ENCODE measurements around the gene FITM1.
"Not testable (repeated sequence)": the region's sequence is repeated elsewhere in the genome, so short reads cannot be mapped to it uniquely, and the experiment has no call there.

Gene FITM1

DNA sequence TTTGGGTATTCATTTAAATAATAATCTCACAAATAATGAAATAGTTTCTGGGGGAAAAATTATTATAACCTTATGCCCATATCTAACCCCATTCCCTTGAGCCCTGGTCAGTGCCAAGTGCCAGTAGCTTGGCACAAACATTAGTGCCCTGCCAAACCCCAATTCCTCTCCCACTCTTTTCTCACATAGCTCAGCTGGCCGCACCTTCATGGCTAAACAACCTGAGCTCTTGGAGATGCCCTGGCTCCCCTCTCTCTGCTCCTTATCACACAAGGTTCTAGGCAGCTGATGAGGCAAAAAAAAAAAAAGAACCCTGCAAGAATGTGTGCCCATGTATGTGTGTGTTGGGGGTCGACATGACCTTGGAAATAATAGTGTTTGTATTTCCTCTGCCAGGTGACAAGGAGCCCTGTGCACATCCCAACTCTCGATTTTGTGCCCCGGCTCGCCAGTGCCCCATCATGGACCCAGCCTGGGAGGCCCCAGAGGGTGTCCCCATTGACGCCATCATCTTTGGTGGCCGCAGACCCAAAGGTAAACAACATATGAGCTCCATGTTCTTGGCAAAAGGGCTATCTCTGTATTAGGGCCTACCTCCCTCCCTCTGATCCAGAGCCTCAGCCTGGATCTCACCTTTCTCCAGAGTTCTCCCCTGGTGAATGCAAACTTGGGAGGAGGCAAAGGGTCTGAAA is 28.0 kb upstream of the FITM1 start:
- ChIA-PET CTCF (no interaction called here), POLR2A (ENCODE audit: low non-redundant PET) (interaction anchor here (0.6 kb wide), 1 partner anchor 20 kb away, joined by 3 read pairs; no protein-coding TSS in a partner anchor)
- TF ChIP-seq, protein P1, sequence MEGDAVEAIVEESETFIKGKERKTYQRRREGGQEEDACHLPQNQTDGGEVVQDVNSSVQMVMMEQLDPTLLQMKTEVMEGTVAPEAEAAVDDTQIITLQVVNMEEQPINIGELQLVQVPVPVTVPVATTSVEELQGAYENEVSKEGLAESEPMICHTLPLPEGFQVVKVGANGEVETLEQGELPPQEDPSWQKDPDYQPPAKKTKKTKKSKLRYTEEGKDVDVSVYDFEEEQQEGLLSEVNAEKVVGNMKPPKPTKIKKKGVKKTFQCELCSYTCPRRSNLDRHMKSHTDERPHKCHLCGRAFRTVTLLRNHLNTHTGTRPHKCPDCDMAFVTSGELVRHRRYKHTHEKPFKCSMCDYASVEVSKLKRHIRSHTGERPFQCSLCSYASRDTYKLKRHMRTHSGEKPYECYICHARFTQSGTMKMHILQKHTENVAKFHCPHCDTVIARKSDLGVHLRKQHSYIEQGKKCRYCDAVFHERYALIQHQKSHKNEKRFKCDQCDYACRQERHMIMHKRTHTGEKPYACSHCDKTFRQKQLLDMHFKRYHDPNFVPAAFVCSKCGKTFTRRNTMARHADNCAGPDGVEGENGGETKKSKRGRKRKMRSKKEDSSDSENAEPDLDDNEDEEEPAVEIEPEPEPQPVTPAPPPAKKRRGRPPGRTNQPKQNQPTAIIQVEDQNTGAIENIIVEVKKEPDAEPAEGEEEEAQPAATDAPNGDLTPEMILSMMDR (conservative IDR thresholded peaks at IDR 0.05; ENCODE audit: low read depth), result no peak
- no peak for DNase-seq (ENCODE audit: low spot score)
- no peak overlapping the region for H3K27ac ChIP-seq

DNA sequence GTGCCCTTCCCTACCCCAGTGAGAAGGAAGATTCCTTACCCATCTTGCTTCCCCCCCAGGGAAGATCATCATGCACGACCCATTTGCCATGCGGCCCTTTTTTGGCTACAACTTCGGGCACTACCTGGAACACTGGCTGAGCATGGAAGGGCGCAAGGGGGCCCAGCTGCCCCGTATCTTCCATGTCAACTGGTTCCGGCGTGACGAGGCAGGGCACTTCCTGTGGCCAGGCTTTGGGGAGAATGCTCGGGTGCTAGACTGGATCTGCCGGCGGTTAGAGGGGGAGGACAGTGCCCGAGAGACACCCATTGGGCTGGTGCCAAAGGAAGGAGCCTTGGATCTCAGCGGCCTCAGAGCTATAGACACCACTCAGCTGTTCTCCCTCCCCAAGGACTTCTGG is 27.0 kb upstream of the FITM1 start:
- POLR2A ChIA-PET (ENCODE audit: low non-redundant PET), result no interaction called here
- CTCF ChIA-PET, result no interaction called here
- TF ChIP-seq, protein P1 (conservative IDR thresholded peaks at IDR 0.05; ENCODE audit: low read depth), result no peak
- peak overlapping the region; percentile 2; the same call in 1 of the 2 replicates for H3K27ac ChIP-seq
- DNase-seq (ENCODE audit: low spot score), result no peak

DNA sequence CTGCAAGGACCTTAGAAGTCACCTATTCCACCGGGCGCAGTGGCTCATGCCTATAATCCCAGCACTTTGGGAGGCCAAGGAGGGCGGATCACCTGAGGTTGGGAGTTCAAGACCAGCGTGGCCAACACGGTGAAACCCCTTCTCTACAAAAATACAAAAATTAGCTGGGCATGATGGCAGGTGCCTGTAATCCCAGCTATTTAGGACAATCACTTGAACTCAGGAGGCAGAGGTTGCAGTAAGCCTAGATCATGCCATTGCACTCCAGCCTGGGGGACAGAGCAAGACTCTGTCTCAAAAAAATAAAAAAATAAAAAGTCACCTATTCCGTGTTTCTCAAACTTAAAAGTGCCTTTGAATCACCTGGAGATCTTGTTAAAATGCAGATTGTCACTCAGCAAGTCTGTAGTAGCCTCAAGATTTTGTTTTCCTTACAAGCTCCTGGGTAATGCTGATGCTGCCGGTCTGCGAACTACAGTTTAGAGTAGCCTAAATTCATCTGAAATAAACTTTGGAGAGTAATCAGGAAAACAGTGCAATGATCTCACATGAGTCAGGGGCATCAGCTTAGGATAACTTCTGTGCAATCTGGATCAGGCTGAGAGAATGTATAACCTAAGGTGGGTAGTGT is 24.7 kb upstream of the FITM1 start:
- POLR2A ChIA-PET (ENCODE audit: low non-redundant PET); DNase-seq (ENCODE audit: low spot score); H3K27ac ChIP-seq: not testable (repeated sequence)
- CTCF ChIA-PET, result interaction anchor here (0.5 to 0.9 kb wide), 2 partner anchors 55 to 91 kb away, joined by 3 read pairs; no protein-coding TSS in a partner anchor

DNA sequence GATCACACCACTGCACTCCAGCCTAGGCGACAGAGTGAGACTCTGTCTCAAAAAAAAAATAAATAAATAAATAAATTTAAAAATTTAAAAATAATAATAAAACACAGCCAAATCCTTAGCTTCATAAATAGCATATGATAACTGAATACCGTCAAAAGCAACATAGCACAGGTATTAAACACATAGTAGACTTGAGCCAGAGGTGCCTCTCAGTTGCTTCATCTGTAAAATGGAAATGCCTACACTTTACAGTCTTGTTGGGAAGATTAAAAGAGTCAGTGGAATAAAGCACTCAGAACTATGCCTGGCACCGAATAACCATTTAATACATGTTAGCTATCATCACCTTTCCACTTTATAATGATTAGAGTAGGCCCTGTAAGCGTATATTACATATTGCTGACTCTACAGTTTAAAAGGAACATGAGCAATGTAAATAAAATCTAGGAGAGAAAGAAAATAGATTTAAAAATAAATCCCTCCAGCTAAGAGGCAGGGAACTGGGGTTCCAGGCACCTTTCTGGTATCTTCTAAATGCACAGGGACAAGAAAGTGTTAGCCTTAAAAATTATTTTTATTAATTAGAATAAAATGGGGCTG is 23.7 kb upstream of the FITM1 start:
- TF ChIP-seq, protein P1 (conservative IDR thresholded peaks at IDR 0.05; ENCODE audit: low read depth), result no peak
- POLR2A ChIA-PET (ENCODE audit: low non-redundant PET), result no interaction called here
- H3K27ac ChIP-seq, result no peak overlapping the region
- CTCF ChIA-PET, result interaction anchor here (0.5 to 0.9 kb wide), 2 partner anchors 54 to 90 kb away, joined by 3 read pairs; no protein-coding TSS in a partner anchor
- no peak for DNase-seq (ENCODE audit: low spot score)

DNA sequence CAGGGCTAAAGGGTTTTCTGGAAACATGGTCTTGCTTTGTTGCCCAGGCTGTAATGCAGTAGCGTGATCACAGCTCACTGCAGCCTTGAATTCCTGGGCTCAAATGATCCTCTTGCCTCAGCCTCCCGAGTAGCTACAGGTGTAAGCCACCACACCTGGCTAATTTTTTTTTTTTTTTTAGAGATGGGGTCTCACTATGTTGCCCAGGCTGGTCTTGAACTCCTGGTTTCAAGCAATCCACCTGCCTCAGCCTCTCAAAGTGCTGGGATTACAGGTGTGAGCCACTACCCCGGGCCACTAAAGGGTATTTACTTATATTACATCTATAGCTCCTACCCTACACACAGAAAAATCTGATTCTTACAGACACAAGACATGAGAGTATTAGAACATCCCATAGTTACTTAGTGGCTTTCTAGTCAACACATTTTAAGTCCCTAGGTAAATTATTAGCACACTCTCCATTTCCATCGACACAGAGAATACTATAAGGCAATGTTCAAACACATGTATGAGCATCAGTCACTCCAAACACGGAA is 22.1 kb upstream of the FITM1 start:
- ChIA-PET POLR2A (ENCODE audit: low non-redundant PET) (interaction anchor here (1.1 kb wide), 1 partner anchor 14 kb away, joined by 5 read pairs; the partner anchor contains the start of gene PCK2), CTCF (interaction anchor here (0.5 to 3.6 kb wide), 21 partner anchors 9 to 1891 kb away, joined by 3 to 39 read pairs (median 4); no protein-coding TSS in a partner anchor)
- TF ChIP-seq, protein P1 (conservative IDR thresholded peaks at IDR 0.05; ENCODE audit: low read depth), result no peak
- DNase-seq (ENCODE audit: low spot score), result no peak
- H3K27ac ChIP-seq, result no peak overlapping the region

DNA sequence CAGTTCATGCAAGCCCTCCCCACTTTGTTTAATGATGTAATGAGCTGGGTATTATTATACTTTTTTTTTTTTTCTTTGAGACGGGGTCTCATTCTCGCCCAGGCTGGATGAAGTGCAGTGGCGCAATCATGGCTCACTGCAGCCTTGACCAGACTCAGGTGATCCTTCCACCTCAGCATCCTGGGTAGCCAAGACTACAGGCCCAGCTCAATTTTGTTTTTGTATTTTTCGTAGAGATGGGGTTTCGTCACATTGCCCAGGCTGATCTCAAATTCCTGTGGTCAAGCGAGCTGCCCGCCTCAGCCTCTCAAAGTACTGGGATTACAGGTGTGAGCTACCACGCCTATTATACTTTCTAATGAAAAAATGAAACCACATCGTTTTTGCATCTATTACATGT is 20.4 kb upstream of the FITM1 start:
- TF ChIP-seq, protein P1 (conservative IDR thresholded peaks at IDR 0.05; ENCODE audit: low read depth), result no peak
- CTCF ChIA-PET, result interaction anchor here (0.6 to 3.6 kb wide), 3 partner anchors 48 to 532 kb away, joined by 3 to 39 read pairs (median 4); no protein-coding TSS in a partner anchor
- POLR2A ChIA-PET (ENCODE audit: low non-redundant PET), result no interaction called here
- peak overlapping the region; percentile 64 for H3K27ac ChIP-seq
- DNase-seq (ENCODE audit: low spot score), result no peak

Data from RWPE1 (cell line).